Activated naive CD4-positive, alpha-beta T cell treated with anti-CD3 and anti-CD28 coated beads, Interleukin-2, amount 50 U/mL, for 72 hours (primary cell): ENCODE measurements around the gene NSMCE1. TPM values are rescaled to one million over a fixed set of nuclear protein-coding genes. Genes with fewer than 3 reads are reported as not detected.
"Not testable (repeated sequence)": the region's sequence is repeated elsewhere in the genome, so short reads cannot be mapped to it uniquely, and the experiment has no call there.

Experiments
- ATAC-seq, 2 donors: fragments of 150-1000 bp; cut with Tn5 transposase; 2 replicates each; pipeline ENCODE4 v1.10.0; 2021; ENCODE audit warnings: mild to moderate bottlenecking in 2 of 2, moderate library complexity in 2 of 2
- DNase-seq, 2 donors: peaks; one replicate each; pipeline ENCODE4 v3.0.0; 2021 to 2022; ENCODE audit warnings: low spot score in 2 of 2
- H3K27ac Mint-ChIP-seq, 2 donors: one replicate each; pipeline ENCODE4 v1.8.0; 2022; ENCODE audit warnings: mild to moderate bottlenecking in 2 of 2, mixed read lengths in 2 of 2
- H3K36me3 Mint-ChIP-seq, 2 donors: one replicate each; pipeline ENCODE4 v1.8.0; 2022; ENCODE audit warnings: mixed read lengths in 2 of 2
- H3K9me3 Mint-ChIP-seq, 2 donors: one replicate each; pipeline ENCODE4 v1.8.0; 2022; ENCODE audit warnings: mixed read lengths in 2 of 2
- total RNA-seq, 2 donors: library from RNA; stranded (reverse); gene quantifications; one replicate each; pipeline ENCODE4 v1.2.3, GENCODE V29; 2022

NSMCE1 gene
- total RNA-seq, 2 donors from 2014 or later, result 106 to 132 TPM

DNA sequence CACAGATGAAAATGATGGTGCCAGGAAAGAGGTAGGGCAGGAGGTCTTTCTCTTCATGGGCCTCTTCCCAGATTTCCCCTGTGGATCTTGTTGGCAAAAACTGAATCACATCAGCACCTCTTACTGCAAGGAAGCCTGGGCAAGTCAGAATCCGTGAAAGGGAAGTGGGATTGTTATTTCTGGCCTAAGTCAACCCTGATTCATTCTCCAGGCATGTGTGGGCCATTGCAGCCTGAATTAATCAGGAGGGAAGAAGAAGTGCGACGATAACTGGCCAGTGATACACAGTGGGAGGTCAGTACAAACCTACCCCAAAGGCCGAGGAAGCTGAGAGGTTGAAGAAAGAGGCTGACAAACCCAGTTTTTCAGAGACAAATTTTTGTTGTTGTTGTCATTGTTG is 17.9 kb upstream of the NSMCE1 start:
- peak overlapping the region in 1 of 2 donors; percentile 56 for H3K27ac Mint-ChIP-seq
- ATAC-seq, result no peak
- DNase-seq, result no peak
- peaks cover 8 to 11% of the 10 kb centered on the region in 2 donors for H3K9me3 Mint-ChIP-seq
- peaks cover 28 to 46% of the 10 kb centered on the region in 2 donors for H3K36me3 Mint-ChIP-seq

DNA sequence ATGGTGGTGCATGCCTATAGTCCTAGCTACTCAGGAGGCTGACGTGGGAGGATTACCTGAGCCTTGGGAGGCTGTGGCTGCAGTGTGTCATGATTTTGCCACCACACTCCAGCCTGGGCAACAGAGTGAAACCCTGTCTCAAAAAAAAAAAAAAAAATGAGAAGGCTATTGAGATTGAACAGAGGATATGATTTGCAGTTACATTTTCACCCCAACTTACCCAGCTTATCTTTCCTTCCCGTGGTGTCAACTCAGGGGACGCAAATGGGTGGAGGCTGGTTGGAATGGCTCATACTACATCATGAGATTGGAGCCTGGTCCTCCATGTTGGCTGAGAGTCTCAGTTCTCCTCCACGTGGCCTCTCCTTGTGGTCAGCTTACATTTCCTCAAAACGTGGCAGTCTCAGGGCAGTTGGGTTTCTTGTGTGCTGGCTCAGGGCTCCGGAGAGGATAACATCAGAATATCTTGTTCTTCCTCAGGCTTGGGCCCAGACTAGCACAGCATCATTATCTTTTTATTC is 17.2 kb upstream of the NSMCE1 start:
- Mint-ChIP-seq H3K27ac (peak overlapping the region in 1 of 2 donors; percentile 56), H3K9me3 (peaks cover 8 to 11% of the 10 kb centered on the region in 2 donors), H3K36me3 (peaks cover 28 to 53% of the 10 kb centered on the region in 2 donors)
- DNase-seq, result no peak
- peak; percentile 8 to 67 for ATAC-seq

DNA sequence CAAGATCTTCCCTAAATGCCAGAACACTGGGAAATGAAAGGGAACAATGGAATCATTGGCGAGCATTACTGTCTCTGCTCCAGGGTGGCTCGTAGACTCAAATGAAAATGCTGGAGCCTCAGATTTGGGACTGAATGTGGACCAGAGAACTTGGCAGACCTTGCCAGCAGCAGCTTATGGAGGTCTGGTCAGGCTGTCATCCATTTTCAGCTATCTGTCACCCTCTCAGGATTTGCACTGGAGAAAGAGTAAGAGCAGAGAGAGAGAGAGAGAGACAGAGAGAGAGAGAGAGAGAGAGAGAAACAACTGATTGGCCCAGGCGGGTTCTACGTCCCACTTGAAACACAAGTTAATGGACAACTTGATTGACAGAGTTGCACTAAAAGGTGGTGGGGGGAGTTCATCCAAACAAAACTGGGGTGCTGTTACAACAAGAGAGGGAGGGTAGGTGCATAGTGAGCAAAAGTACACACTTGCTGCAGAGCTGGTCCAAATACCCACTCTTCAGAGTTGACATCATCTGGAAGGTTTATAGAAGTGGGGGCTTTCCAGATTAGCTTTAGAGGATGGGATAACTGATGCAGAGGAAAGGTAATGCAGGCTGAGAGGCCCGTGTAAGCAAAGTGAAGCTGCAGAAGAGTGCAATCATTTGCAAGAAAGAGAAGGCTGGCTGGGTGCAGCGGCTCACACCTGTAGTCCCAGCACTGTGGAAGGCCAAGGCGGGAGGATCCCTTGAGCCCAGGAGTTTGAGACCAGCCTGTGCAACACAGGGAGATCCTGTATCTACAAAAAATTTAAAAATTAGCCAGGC is 16.5 kb upstream of the NSMCE1 start:
- ATAC-seq (peak; percentile 0 to 27), DNase-seq (no peak)

GRCh38 chr16:27281243-27281642 is 12.7 kb upstream of the NSMCE1 start:
- no peaks in the 10 kb centered on the region for H3K9me3 Mint-ChIP-seq
- peak overlapping the region in 1 of 2 donors; percentile 62 for H3K27ac Mint-ChIP-seq
- ATAC-seq (peak in 1 of 2 donors; percentile 1), DNase-seq (no peak)
- H3K36me3 Mint-ChIP-seq, result peaks cover 15 to 40% of the 10 kb centered on the region in 2 donors

More for the DNA sequence above, 16.5 kb upstream of the NSMCE1 start:
- Mint-ChIP-seq H3K9me3 (peaks cover 8 to 11% of the 10 kb centered on the region in 2 donors), H3K36me3 (peaks cover 28 to 53% of the 10 kb centered on the region in 2 donors), H3K27ac (peak overlapping the region in 1 of 2 donors; percentile 56)

GRCh38 chr16:27275394-27275793 is 6.8 kb upstream of the NSMCE1 start:
- H3K9me3 Mint-ChIP-seq, result peaks cover 5 to 8% of the 10 kb centered on the region in 2 donors
- DNase-seq, result no peak
- no peak for ATAC-seq
- no peak overlapping the region for H3K27ac Mint-ChIP-seq
- peaks cover 11% of the 10 kb centered on the region in 2 donors for H3K36me3 Mint-ChIP-seq

- not testable (repeated sequence) for ATAC-seq, DNase-seq, H3K9me3 Mint-ChIP-seq
- H3K36me3 Mint-ChIP-seq, result peaks cover 15 to 17% of the 10 kb centered on the region in 2 donors
- peak overlapping the region; percentile 81 to 93 for H3K27ac Mint-ChIP-seq
These were observed 5.9 kb upstream of the NSMCE1 start for GRCh38 chr16:27274424-27274874.

- ATAC-seq (peak; percentile 83 to 91), DNase-seq (peak in 1 of 2 donors; percentile 74)
- Mint-ChIP-seq H3K36me3 (peaks cover 19 to 21% of the 10 kb centered on the region in 2 donors), H3K27ac (peak overlapping the region; percentile 81 to 93), H3K9me3 (peaks cover 5 to 8% of the 10 kb centered on the region in 2 donors)
These were observed 5.3 kb upstream of the NSMCE1 start for GRCh38 chr16:27273670-27274423.

DNA sequence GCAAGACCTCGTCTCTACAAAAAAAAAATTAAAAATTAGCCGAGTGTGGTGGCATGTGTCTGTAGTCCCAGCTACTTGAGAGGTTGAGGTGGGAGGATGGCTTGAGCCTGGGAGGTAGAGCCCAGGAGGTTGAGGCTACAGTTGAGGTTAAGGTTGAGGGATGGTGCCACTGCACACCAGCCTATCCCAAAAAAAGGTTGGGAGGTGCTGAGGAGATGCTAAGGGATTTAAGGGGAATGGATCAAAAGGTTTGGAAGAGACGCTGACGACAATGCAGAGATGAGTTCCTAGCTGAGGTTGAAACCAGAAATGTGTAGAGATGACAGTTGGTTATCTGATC is 4.7 kb upstream of the NSMCE1 start:
- peak overlapping the region; percentile 92 to 93 for H3K27ac Mint-ChIP-seq

DNA sequence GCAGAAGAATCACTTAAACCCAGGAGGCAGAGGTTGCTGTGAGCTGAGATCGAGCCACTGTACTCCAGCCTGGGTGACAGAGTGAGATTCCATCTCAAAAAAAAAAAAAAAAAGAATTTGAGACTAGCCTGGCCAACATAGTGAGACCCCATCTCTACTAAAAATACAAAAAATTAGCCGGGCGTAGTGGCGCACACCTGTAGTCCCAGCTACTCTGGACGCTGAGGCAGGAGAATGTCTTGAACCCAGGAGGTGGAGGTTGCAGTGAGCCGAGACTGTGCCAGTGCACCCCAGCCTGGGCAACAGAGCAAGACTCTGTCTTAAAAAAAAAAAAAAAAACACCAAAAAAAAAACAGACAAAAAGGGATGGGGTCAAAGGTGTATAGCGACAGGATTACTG is 4.1 kb upstream of the NSMCE1 start:
- Mint-ChIP-seq H3K36me3 (peaks cover 30 to 32% of the 10 kb centered on the region in 2 donors), H3K27ac (peak overlapping the region; percentile 92 to 93)
- DNase-seq, H3K9me3 Mint-ChIP-seq, ATAC-seq: not testable (repeated sequence)

More for the DNA sequence above, 4.7 kb upstream of the NSMCE1 start:
- ATAC-seq, result no peak
- no peak for DNase-seq
- Mint-ChIP-seq H3K9me3 (peaks cover 5 to 8% of the 10 kb centered on the region in 2 donors), H3K36me3 (peaks cover 24 to 26% of the 10 kb centered on the region in 2 donors)

DNA sequence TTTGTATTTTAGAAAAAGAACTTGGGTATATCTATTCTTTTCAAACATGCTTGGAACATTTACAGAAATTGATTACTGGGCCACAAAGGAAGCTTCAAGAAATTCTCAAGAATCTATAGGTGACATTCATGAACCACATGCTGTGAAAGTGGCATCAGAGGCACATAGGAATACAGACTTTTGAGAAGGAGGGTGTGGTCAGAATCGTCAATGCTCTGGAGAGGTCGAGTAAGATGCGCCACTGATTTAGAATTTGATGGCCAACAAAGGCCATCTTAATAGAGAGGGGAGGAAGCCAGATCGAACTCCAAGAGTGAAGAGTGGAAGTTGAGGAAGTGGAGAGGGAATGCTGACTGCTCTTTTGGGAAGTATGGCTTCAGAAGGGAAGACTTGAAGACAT is 3.5 kb upstream of the NSMCE1 start:
- peaks cover 5 to 8% of the 10 kb centered on the region in 2 donors for H3K9me3 Mint-ChIP-seq
- ATAC-seq (no peak), DNase-seq (no peak)
- H3K36me3 Mint-ChIP-seq, result peaks cover 32 to 38% of the 10 kb centered on the region in 2 donors
- peak overlapping the region; percentile 19 to 93 for H3K27ac Mint-ChIP-seq

GRCh38 chr16:27270349-27270748 is 1.8 kb upstream of the NSMCE1 start:
- ATAC-seq, result peak in 1 of 2 donors; percentile 36

GRCh38 chr16:27269300-27270150 is 953 bp upstream of the NSMCE1 start:
- DNase-seq, result no peak
- peaks cover 40 to 47% of the 10 kb centered on the region in 2 donors for H3K36me3 Mint-ChIP-seq
- peak overlapping the region; percentile 99 for H3K27ac Mint-ChIP-seq
- ATAC-seq, result no peak
- H3K9me3 Mint-ChIP-seq, result peaks cover 5 to 8% of the 10 kb centered on the region in 2 donors

More at GRCh38 chr16:27270349-27270748, 1.8 kb upstream of the NSMCE1 start:
- peak overlapping the region in 1 of 2 donors; percentile 99 for H3K27ac Mint-ChIP-seq
- DNase-seq, result no peak
- H3K9me3 Mint-ChIP-seq, result peaks cover 5 to 8% of the 10 kb centered on the region in 2 donors
- peaks cover 40 to 46% of the 10 kb centered on the region in 2 donors for H3K36me3 Mint-ChIP-seq

DNA sequence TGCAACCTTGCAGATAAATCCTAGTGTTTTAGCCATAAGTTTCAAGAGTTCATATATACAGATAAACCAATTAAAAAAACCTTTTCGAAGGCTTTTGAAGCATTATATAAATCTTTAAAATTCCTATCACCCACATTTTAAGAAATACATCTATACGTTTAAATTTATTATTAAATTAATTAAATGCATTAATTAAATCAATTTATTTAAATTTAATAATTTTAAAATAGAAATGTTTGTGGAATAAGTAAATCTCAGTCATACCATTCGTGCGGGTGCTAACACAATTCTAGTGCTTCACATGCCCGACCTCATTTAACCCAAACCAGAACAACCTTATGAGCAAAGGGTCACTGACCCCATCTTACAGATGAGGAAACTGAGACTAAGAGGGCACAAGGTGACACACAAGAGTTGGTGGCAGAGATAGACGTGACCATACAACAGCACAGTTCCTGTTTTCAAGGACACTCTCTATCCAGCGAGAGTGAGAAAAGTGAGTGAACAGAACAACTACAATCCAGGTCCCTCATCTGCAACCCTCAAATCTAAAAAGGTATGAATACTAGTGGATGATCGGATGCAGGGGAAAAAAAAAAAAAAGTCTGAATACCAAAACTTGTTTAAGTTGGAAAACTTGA is 1.4 kb downstream of the NSMCE1 start:
- H3K9me3 Mint-ChIP-seq, result peaks cover 3 to 7% of the 10 kb centered on the region in 2 donors
- peak overlapping the region in 1 of 2 donors; percentile 99 for H3K27ac Mint-ChIP-seq
- ATAC-seq, result peak in 1 of 2 donors; percentile 50
- H3K36me3 Mint-ChIP-seq, result peaks cover 49 to 51% of the 10 kb centered on the region in 2 donors
- no peak for DNase-seq

- ATAC-seq (no peak), DNase-seq (no peak)
- Mint-ChIP-seq H3K27ac (peak overlapping the region in 1 of 2 donors; percentile 8), H3K36me3 (peaks cover 44% of the 10 kb centered on the region in 2 donors), H3K9me3 (no peaks in the 10 kb centered on the region)
These were observed 2.6 kb downstream of the NSMCE1 start for GRCh38 chr16:27265982-27266381.

DNA sequence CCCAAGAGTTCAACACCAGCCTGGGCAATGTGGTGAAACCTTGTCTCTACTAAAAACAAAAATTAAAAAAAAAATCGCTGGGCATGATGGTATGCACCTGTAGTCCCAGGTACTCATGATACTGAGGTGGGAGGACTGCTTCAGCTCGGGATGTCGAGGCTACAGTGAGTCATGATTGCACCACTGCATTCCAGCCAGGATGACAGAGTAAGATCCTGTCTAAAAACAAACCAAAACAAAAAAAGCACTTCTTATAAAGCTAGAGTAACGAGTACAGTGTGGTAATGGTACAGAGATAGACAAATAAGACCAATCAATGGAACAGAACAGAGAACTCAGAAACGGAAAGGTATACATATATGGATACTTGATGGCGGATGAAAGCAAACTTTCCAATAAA is 4.4 kb downstream of the NSMCE1 start:
- Mint-ChIP-seq H3K36me3 (peaks cover 44 to 45% of the 10 kb centered on the region in 2 donors), H3K9me3 (peaks cover 1 to 6% of the 10 kb centered on the region in 2 donors), H3K27ac (no peak overlapping the region)
- ATAC-seq (no peak), DNase-seq (no peak)
